Activated CD4-positive, CD25-positive, alpha-beta regulatory T cell (primary cell): Measurements from ENCODE around the gene STAT1.
"Not testable (repeated sequence)": the region's sequence is repeated elsewhere in the genome, so short reads cannot be mapped to it uniquely, and the experiment has no call there.

ENCODE experiments used
- DNase-seq, 4 experiments: peaks; one replicate each; lab custom pipeline; 2025; lab: John Stamatoyannopoulos, UW

Gene STAT1

GRCh38 chr2:190981333-190981732 lies 32.6 kb downstream of the STAT1 start:
- no peak for DNase-seq

GRCh38 chr2:190980630-190981209 lies 33.3 kb downstream of the STAT1 start:
- no peak for DNase-seq

- DNase-seq = no peak
Measured at GRCh38 chr2:190979906-190980629, 33.9 kb downstream of the STAT1 start.

- no peak for DNase-seq
Measured at GRCh38 chr2:190978389-190979053, 35.5 kb downstream of the STAT1 start.

GRCh38 chr2:190977505-190977904 lies 36.5 kb downstream of the STAT1 start:
- DNase-seq = no peak

GRCh38 chr2:190976521-190976920 lies 37.5 kb downstream of the STAT1 start:
- DNase-seq = no peak

- no peak for DNase-seq
Measured at GRCh38 chr2:190974629-190975361, 39.2 kb downstream of the STAT1 start.

GRCh38 chr2:190973726-190974628 lies 40.0 kb downstream of the STAT1 start:
- no peak for DNase-seq

GRCh38 chr2:190973262-190973661 lies 40.7 kb downstream of the STAT1 start:
- no peak for DNase-seq

GRCh38 chr2:190972846-190973245 lies 41.1 kb downstream of the STAT1 start:
- DNase-seq = no peak

- no peak for DNase-seq
Measured at GRCh38 chr2:190972213-190972612, 41.8 kb downstream of the STAT1 start.

GRCh38 chr2:190970873-190971506 lies 43.0 kb downstream of the STAT1 start:
- DNase-seq = no peak

- no peak for DNase-seq
Measured at GRCh38 chr2:190970160-190970559, 43.8 kb downstream of the STAT1 start.

GRCh38 chr2:190968522-190968921 lies 45.4 kb downstream of the STAT1 start:
- DNase-seq = no peak

- DNase-seq = no peak
Measured at GRCh38 chr2:190965580-190966222, 48.3 kb downstream of the STAT1 start.

- DNase-seq = no peak
Measured at GRCh38 chr2:190964170-190964795, 49.7 kb downstream of the STAT1 start.

- no peak for DNase-seq
Measured at GRCh38 chr2:190963088-190963487, 50.9 kb downstream of the STAT1 start.

GRCh38 chr2:190961918-190962487 lies 52.0 kb downstream of the STAT1 start:
- no peak for DNase-seq

GRCh38 chr2:190961117-190961516 lies 52.9 kb downstream of the STAT1 start:
- not testable (repeated sequence) for DNase-seq
